Tibial nerve (tissue), 4 donors: ENCODE data around the gene RBM26. TPM values are rescaled to one million over a fixed set of nuclear protein-coding genes. Genes with fewer than 3 reads are reported as not detected.

Experiments
- DNase-seq, 2 donors: peaks; one replicate each; pipeline ENCODE4 v3.0.0-alpha.2; 2019; ENCODE audit warnings: low spot score in 2 of 2
- H3K27ac ChIP-seq, 4 donors: fragments of 200-600 bp; sonication (generic) in 3 of 4; one replicate each; pipeline ENCODE4 v1.5.1; 2017 to 2019; ENCODE audit warnings: mild to moderate bottlenecking in 1 of 4
- H3K27me3 ChIP-seq, 2 donors: fragments of 200-600 bp; sonication (generic) in 1 of 2; one replicate each; pipeline versions ENCODE4 v1.5.1 to v1.6.0; 2017 to 2019
- H3K36me3 ChIP-seq, 3 donors: fragments of 200-600 bp; sonication (generic); one replicate each; pipeline ENCODE4 v1.5.1; 2018 to 2019
- H3K4me1 ChIP-seq, 4 donors: fragments of 200-600 bp; sonication (generic) in 3 of 4; one replicate each; pipeline ENCODE4 v1.5.1; 2017 to 2019
- H3K4me3 ChIP-seq, 4 donors: fragments of 200-600 bp; sonication (generic) in 3 of 4; one replicate each; pipeline ENCODE4 v1.5.1; 2017 to 2019; ENCODE audit warnings: mild to moderate bottlenecking in 1 of 4, moderate library complexity in 1 of 4
- H3K9me3 ChIP-seq, 4 donors: fragments of 200-600 bp; sonication (generic) in 3 of 4; one replicate each; pipeline ENCODE4 v1.5.1; 2017 to 2019
- CTCF ChIP-seq, 5 experiments: fragments of 200-600 bp in 3 of 5; fragments of 450-650 bp in 2 of 5; sonication (generic) in 3 of 5; IDR thresholded peaks; one replicate each; pipeline ENCODE4 v1.5.1; 2016 to 2019; ENCODE audit warnings: antibody characterized with exemption in 5 of 5, mild to moderate bottlenecking in 3 of 5, moderate library complexity in 2 of 5
- EP300 ChIP-seq, 2 donors: sonication (generic); formaldehyde crosslinking; IDR thresholded peaks; one replicate each; pipeline ENCODE4 v1.6.1; 2017; ENCODE audit warnings: antibody characterized with exemption in 2 of 2, mild to moderate bottlenecking in 1 of 2
- POLR2A ChIP-seq, 2 donors: fragments of 450-650 bp; IDR thresholded peaks; one replicate each; pipeline ENCODE4 v1.6.1; 2017; ENCODE audit warnings: antibody characterized with exemption in 2 of 2, mild to moderate bottlenecking in 2 of 2, moderate library complexity in 2 of 2
- WGBS, 2 donors: methylation state at CpG; one replicate each; pipeline ENCODE4 v1.1.5; 2018; 5-methylcytosine and 5-hydroxymethylcytosine counted together
- total RNA-seq, 4 donors: library from RNA; depleted of rRNA; stranded (reverse); fragments of >200 nt; gene quantifications; one replicate each; pipeline ENCODE4 v1.1.0, GENCODE V29; 2016

The RBM26 gene
- total RNA-seq, 4 donors from 2014 or later = 37.3 to 55.3 (median 43.3) TPM

GRCh38 chr13:79336966-79337365 is 69.1 kb downstream of the RBM26 start:
- DNase-seq = no peak
- no peak overlapping the region for H3K4me3 ChIP-seq
- peaks cover 0 to 86% (median 5%) of the 10 kb centered on the region in 3 donors for H3K36me3 ChIP-seq
- H3K9me3 ChIP-seq = no peaks in the 10 kb centered on the region
- H3K27ac ChIP-seq = no peak overlapping the region
- 73 to 76% methylated on average over 12 of the region's 12 CpGs for WGBS, 2 donors
- TF ChIP-seq EP300 (IDR thresholded peaks at IDR 0.05) (no peak), POLR2A (IDR thresholded peaks at IDR 0.05) (no peak), CTCF (IDR thresholded peaks at IDR 0.05) (no peak)
- no peaks in the 10 kb centered on the region for H3K27me3 ChIP-seq
- no peaks in the 10 kb centered on the region for H3K4me1 ChIP-seq

GRCh38 chr13:79328510-79328909 is 77.5 kb downstream of the RBM26 start:
- no peak overlapping the region for H3K4me3 ChIP-seq
- TF ChIP-seq POLR2A (IDR thresholded peaks at IDR 0.05) (no peak), CTCF (IDR thresholded peaks at IDR 0.05) (no peak), EP300 (IDR thresholded peaks at IDR 0.05) (no peak)
- H3K27ac ChIP-seq = no peak overlapping the region
- no peaks in the 10 kb centered on the region for H3K9me3 ChIP-seq
- no peaks in the 10 kb centered on the region for H3K27me3 ChIP-seq
- DNase-seq = no peak
- peaks cover 0 to 37% (median 0%) of the 10 kb centered on the region in 3 donors for H3K36me3 ChIP-seq
- WGBS, 2 donors = 95 to 98% methylated on average over 1 of the region's 1 CpG
- no peaks in the 10 kb centered on the region for H3K4me1 ChIP-seq

GRCh38 chr13:79320433-79320832 is 85.6 kb downstream of the RBM26 start:
- Histone ChIP-seq H3K9me3 (no peaks in the 10 kb centered on the region), H3K36me3 (peaks cover 0 to 38% (median 0%) of the 10 kb centered on the region in 3 donors), H3K27ac (no peak overlapping the region), H3K27me3 (no peaks in the 10 kb centered on the region), H3K4me1 (no peaks in the 10 kb centered on the region), H3K4me3 (no peak overlapping the region)
- 88 to 90% methylated on average over 1 of the region's 1 CpG for WGBS, 2 donors
- TF ChIP-seq EP300 (IDR thresholded peaks at IDR 0.05) (no peak), POLR2A (IDR thresholded peaks at IDR 0.05) (no peak), CTCF (IDR thresholded peaks at IDR 0.05) (no peak)
- no peak for DNase-seq

- WGBS, 2 donors = 86 to 87% methylated on average over 4 of the region's 4 CpGs
- TF ChIP-seq POLR2A (IDR thresholded peaks at IDR 0.05) = no peak
- no peak for TF ChIP-seq EP300 (IDR thresholded peaks at IDR 0.05)
- no peak for TF ChIP-seq CTCF (IDR thresholded peaks at IDR 0.05)
Measured at GRCh38 chr13:79318664-79319063, 87.4 kb downstream of the RBM26 start.

GRCh38 chr13:79317856-79318255 is 88.2 kb downstream of the RBM26 start:
- 90 to 97% methylated on average over 2 of the region's 2 CpGs for WGBS, 2 donors
- H3K4me1 ChIP-seq = no peaks in the 10 kb centered on the region
- H3K4me3 ChIP-seq = no peak overlapping the region
- no peaks in the 10 kb centered on the region for H3K9me3 ChIP-seq
- H3K27me3 ChIP-seq = no peaks in the 10 kb centered on the region
- peaks cover 0 to 38% (median 0%) of the 10 kb centered on the region in 3 donors for H3K36me3 ChIP-seq
- TF ChIP-seq EP300 (IDR thresholded peaks at IDR 0.05) (no peak), CTCF (IDR thresholded peaks at IDR 0.05) (no peak), POLR2A (IDR thresholded peaks at IDR 0.05) (no peak)
- no peak overlapping the region for H3K27ac ChIP-seq
- no peak for DNase-seq

More at GRCh38 chr13:79318664-79319063, 87.4 kb downstream of the RBM26 start:
- Histone ChIP-seq H3K27ac (no peak overlapping the region), H3K9me3 (no peaks in the 10 kb centered on the region), H3K36me3 (peaks cover 0 to 38% (median 0%) of the 10 kb centered on the region in 3 donors), H3K4me1 (no peaks in the 10 kb centered on the region), H3K27me3 (no peaks in the 10 kb centered on the region), H3K4me3 (no peak overlapping the region)
- DNase-seq = no peak
